Skeletal muscle tissue (tissue), 4 donors: Measurements from ENCODE around the gene KCND2. TPM values are rescaled to one million over a fixed set of nuclear protein-coding genes. Genes with fewer than 3 reads are reported as not detected.
"Not testable (repeated sequence)": the region's sequence is repeated elsewhere in the genome, so short reads cannot be mapped to it uniquely, and the experiment has no call there.

Experiments
- H3K27ac ChIP-seq: one replicate; pipeline ENCODE4 v1.7.0; 2013; ENCODE audit warnings: mild to moderate bottlenecking, low read depth, low read length, inconsistent platforms
- H3K27me3 ChIP-seq, 3 donors: one replicate each; pipeline ENCODE4 v1.7.0; 2013; ENCODE audit warnings: low read length in 3 of 3; ENCODE audit not compliant: control insufficient read depth in 3 of 3, insufficient read depth in 3 of 3
- H3K36me3 ChIP-seq, 3 donors: one replicate each; pipeline ENCODE4 v1.7.0; 2013; ENCODE audit warnings: low read length in 3 of 3; ENCODE audit not compliant: control insufficient read depth in 3 of 3, insufficient read depth in 3 of 3
- H3K4me1 ChIP-seq, 3 donors: one replicate each; pipeline ENCODE4 v1.7.0; 2013; ENCODE audit warnings: low read length in 3 of 3, mild to moderate bottlenecking in 3 of 3; ENCODE audit not compliant: control insufficient read depth in 3 of 3, insufficient read depth in 3 of 3
- H3K4me3 ChIP-seq, 3 donors: one replicate each; pipeline ENCODE4 v1.7.0; 2013; ENCODE audit warnings: low read length in 3 of 3
- H3K9ac ChIP-seq, 3 donors: one replicate each; pipeline ENCODE4 v1.7.0; 2013; ENCODE audit warnings: low read length in 3 of 3, mild to moderate bottlenecking in 3 of 3, moderate library complexity in 2 of 3, low read depth in 1 of 3
- H3K9me3 ChIP-seq, 3 donors: one replicate each; pipeline ENCODE4 v1.7.0; 2013; ENCODE audit warnings: low read length in 3 of 3; ENCODE audit not compliant: control insufficient read depth in 3 of 3
- total RNA-seq: library from RNA; depleted of rRNA; stranded (reverse); fragments of >200 nt; gene quantifications from one replicate; pipeline ENCODE4 v1.2.3, GENCODE V29; 2014
- donor health status: Osteomylitis.

KCND2 gene
- total RNA-seq, 1 donor from 2014 or later, result 2.6 TPM

DNA sequence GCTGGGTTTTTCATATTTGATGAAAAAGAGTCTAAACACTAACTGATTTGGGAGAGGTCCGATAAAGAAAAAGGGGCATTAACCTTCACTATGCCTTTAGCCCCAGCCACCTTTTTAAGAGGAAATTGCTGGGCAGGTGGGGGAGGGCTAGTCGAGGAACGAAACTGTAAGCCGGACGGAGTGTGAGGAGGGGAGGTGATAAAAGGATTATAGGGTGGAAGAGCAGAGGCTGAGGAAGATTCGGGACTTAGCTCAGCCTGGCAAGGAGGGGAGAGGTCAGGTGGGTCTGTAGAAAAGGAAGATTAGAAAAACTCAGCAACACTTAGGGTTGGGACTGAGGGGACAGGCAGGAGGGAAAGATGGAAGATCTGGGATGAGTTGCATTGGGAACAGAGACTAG lies 508.0 kb downstream of the KCND2 start:
- H3K27me3 ChIP-seq, result no peaks in the 10 kb centered on the region
- H3K36me3 ChIP-seq, result no peaks in the 10 kb centered on the region
- no peak overlapping the region for H3K4me3 ChIP-seq
- H3K4me1 ChIP-seq, result no peaks in the 10 kb centered on the region
- H3K9ac ChIP-seq, result no peak overlapping the region
- H3K9me3 ChIP-seq, result no peaks in the 10 kb centered on the region
- H3K27ac ChIP-seq, result no peak overlapping the region

DNA sequence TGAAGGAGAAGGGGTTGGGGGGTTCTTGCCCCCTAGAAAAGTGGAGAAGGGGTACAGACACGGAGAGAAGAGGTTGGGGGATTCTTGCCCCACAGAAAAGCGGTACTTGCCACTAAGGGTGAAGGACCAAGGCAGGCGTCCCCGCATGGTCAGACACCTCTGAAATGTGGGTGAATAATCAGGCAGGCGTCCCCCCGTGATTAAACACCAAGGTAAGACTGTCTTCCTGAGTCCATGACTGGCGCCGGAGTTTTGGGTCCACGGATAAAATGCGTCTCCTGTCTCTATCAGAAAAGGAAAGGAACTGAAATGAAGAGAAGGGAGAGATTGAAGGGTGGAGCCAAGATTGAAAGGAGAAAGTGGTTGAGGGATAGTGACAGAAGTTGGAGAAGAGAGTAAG lies 508.9 kb downstream of the KCND2 start:
- H3K4me1 ChIP-seq, H3K9ac ChIP-seq, H3K36me3 ChIP-seq, H3K4me3 ChIP-seq, H3K27me3 ChIP-seq, H3K27ac ChIP-seq, H3K9me3 ChIP-seq: not testable (repeated sequence)

DNA sequence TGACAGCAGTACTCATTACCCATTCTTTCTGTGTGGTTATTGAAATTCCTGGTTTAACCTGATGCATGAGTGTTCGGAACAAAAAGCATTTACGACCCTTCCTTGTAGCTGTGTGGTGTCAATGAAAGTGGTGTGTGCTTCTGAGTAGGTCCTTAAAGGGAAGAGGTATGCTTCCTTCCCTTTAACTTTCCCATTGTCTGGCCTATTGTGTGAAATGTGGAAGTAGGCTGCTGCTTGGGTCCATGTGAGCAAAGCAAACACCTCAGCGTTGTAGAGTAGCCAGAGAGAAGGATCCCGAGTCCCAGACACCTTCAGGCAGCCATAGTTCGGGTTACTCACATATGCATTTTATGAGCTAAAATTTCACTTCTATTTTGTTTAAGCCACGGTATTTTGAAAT lies 510.3 kb downstream of the KCND2 start:
- Histone ChIP-seq H3K9ac (no peak overlapping the region), H3K4me3 (no peak overlapping the region), H3K9me3 (no peaks in the 10 kb centered on the region), H3K36me3 (peaks cover 0 to 1% (median 0%) of the 10 kb centered on the region in 3 donors), H3K27me3 (no peaks in the 10 kb centered on the region), H3K27ac (no peak overlapping the region), H3K4me1 (no peaks in the 10 kb centered on the region)

DNA sequence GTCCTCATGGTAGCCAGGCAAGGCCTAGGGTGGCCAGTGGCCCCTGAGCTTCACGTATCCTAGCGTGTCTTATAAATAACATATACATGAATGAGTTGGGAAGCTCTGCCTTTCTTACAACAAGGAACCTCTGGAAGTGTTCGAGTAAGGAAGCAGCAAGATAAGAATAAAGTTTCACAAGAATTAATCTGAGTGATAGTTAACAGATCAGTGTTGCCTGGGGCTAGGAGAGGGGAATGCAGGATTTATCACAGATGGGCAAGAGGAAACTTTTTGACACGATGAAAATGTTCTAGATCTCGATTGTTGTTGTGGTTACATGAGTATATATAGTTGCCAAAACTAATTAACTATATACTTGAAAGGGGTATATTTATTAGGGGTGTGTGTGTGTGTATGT lies 510.7 kb downstream of the KCND2 start:
- no peak overlapping the region for H3K9ac ChIP-seq
- H3K36me3 ChIP-seq, result peaks cover 0 to 2% (median 0%) of the 10 kb centered on the region in 3 donors
- H3K27me3 ChIP-seq, result no peaks in the 10 kb centered on the region
- H3K4me1 ChIP-seq, result no peaks in the 10 kb centered on the region
- no peaks in the 10 kb centered on the region for H3K9me3 ChIP-seq
- no peak overlapping the region for H3K27ac ChIP-seq
- no peak overlapping the region for H3K4me3 ChIP-seq

DNA sequence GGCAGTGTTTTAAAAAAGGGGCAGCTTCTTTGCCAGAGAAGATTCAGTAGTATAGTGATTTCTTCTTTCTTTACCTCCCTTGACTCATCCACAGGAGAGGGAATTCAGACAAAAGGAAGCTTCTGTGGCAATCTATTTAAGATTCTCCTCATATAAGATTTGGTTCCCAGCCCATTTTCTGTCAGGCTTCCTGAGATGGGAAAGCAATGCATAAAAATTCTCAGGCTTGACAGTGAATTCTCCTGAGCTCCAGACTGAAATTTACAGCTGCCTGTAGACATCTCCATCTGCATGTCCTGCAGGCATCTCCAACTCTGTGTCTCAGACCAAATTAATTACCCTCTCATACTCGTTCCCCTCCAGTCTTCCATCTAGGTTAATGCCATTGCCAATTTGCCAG lies 512.1 kb downstream of the KCND2 start:
- H3K9ac ChIP-seq, result no peak overlapping the region
- H3K27ac ChIP-seq, result no peak overlapping the region
- H3K36me3 ChIP-seq, result peaks cover 0 to 2% (median 0%) of the 10 kb centered on the region in 3 donors
- H3K4me1 ChIP-seq, result no peaks in the 10 kb centered on the region
- no peaks in the 10 kb centered on the region for H3K9me3 ChIP-seq
- no peaks in the 10 kb centered on the region for H3K27me3 ChIP-seq
- no peak overlapping the region for H3K4me3 ChIP-seq

DNA sequence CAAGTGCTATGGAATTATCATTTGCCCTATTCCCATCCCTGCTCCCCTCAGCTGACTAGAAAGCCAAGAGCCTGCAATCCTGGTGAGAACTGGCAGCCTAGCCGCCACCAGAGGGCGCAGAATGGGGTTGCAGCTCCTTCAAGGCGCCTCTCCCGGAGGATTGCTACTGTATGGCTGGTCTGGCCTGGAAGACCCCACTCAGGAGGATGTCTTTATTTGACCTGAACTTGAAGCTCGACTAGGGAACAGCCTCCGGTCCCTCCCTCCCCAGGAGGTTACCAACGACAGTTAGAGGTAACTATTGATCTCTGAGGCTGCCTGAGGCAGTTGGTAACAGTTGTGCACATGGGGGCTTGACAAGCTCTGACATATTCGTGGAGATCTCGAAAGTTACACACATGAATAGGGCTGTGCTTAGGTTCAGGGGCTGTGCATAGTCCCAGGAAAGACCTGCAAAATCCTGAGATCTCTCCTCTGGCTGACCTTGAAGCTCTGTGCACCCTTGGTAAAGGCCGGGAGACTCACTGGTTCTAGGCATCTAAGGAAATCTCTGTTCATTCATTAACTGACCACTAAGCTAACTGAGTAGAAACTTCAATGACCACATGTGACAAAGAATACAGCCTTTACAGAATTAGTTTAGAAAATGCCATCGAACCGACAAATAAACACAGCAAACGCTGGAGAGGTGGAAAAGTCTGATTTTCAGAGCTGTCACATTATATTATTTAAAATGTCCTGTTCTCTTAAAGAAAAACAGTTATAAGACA lies 519.3 kb downstream of the KCND2 start:
- H3K27ac ChIP-seq, result no peak overlapping the region
- H3K9me3 ChIP-seq, result peaks cover 0 to 2% (median 0%) of the 10 kb centered on the region in 3 donors
- H3K9ac ChIP-seq, result no peak overlapping the region
- H3K4me3 ChIP-seq, result no peak overlapping the region
- peaks cover 0 to 2% (median 0%) of the 10 kb centered on the region in 3 donors for H3K36me3 ChIP-seq
- H3K4me1 ChIP-seq, result no peaks in the 10 kb centered on the region
- H3K27me3 ChIP-seq, result no peaks in the 10 kb centered on the region

DNA sequence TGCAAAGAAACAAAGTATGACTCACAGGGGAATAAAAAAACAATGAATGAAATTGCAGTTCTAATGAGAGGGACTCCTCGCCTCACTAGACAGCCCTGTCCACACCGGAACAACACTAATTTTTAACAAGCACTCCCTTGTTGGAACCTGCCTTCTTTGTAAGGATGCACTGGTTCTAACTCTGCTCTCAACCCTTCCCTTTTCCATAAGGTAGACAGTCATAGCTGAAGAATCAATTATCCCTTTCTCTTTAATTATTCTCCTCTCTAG lies 519.8 kb downstream of the KCND2 start:
- Histone ChIP-seq H3K27me3 (no peaks in the 10 kb centered on the region), H3K9me3 (peaks cover 0 to 2% (median 0%) of the 10 kb centered on the region in 3 donors), H3K36me3 (peaks cover 0 to 2% (median 0%) of the 10 kb centered on the region in 3 donors), H3K4me3 (no peak overlapping the region), H3K4me1 (no peaks in the 10 kb centered on the region), H3K9ac (no peak overlapping the region), H3K27ac (no peak overlapping the region)

DNA sequence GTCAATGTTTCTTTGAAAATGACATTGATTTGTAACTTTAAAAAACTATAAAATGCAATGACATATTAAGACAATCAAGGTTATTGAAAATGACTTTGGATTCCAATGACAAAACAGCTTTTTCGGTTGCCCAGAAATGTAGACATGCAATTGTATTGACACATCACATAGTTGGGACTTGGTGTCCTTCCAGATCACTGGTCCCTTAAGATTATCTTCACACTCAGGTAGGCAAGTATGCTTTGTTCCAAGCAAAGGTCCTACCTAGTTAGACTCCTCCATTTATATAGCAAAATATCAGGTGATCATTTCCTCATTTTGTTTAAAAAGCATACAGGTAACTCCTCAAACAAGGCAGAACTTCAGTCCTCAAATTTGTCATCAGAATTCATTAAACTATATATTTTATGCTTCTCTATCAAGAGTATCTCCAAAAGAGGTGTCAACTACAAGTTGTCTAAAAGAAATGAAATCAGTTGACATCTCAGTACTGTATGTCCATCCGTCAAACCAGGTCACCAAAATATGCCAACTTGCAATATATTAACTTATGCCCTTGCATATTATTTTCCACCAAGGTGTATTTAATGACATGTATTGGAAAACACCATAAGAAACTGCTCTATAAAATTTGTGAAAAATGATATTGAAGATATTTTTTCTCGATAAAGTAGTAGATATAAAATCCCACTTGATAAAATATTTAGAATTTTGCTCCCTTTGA lies 520.4 kb downstream of the KCND2 start:
- Histone ChIP-seq H3K4me1 (no peaks in the 10 kb centered on the region), H3K27ac (no peak overlapping the region), H3K4me3 (no peak overlapping the region), H3K36me3 (no peaks in the 10 kb centered on the region), H3K9ac (no peak overlapping the region), H3K27me3 (no peaks in the 10 kb centered on the region), H3K9me3 (peaks cover 0 to 2% (median 0%) of the 10 kb centered on the region in 3 donors)

DNA sequence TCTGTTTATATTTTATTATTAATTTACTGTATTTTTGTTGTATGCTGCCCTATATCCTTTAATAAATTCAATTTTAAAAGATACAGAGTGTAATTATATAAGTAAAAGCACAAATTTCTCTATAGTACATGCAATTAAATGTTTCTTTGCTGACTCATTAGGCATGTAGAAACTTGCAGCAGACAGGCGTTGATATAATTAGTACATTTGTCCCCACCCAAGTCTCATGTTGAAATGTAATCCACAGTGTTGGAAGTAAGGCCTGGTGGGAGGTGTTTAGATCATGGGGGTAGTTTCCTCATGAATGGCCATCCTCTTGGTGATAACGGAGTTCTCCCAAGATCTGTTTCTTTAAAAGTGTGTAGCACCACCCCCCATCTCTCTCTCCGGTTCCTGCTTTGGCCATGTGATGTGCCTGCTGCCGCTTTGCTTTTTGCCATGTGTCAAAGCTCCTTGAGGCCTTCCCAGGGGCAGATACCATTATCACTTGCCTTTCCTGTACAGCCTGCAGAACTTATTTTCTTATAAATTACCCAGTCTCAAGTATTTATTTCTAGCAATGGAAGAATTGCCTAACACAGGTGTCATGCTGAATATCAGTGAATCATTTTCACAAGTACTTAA lies 521.2 kb downstream of the KCND2 start:
- Histone ChIP-seq H3K9ac (no peak overlapping the region), H3K27me3 (no peaks in the 10 kb centered on the region), H3K27ac (no peak overlapping the region), H3K4me1 (no peaks in the 10 kb centered on the region), H3K4me3 (no peak overlapping the region), H3K36me3 (no peaks in the 10 kb centered on the region), H3K9me3 (peaks cover 0 to 2% (median 0%) of the 10 kb centered on the region in 3 donors)

DNA sequence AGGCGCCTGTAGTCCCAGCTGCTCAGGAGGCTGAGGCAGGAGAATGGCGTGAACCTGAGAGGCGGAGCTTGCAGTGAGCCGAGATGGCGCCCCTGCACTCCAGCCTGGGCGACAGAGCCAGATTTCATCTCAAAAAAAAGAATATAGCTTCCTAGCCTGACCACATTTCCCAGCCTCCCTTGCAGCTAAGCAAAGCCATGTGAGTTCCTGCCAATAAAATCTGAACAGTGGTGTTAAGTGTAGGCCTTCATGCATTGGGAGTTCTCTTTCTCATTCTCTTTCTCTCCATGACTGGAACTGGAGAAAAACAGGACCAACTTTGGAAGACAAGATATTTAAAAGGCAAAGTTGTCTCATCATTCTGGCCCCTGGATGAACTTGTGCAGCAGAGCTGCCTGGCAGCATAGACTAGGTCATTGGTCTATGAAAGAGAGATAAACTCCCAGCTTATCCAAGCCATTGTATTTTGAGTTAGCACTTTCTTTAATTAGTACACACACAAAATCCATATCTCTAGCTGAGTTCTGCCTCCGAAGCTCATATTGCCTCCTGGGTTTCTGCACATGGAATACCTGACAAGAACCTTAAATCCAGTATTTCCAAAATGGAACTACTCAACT lies 524.2 kb downstream of the KCND2 start:
- Histone ChIP-seq H3K4me3 (no peak overlapping the region), H3K27ac (no peak overlapping the region), H3K4me1 (no peaks in the 10 kb centered on the region), H3K9ac (no peak overlapping the region), H3K9me3 (peaks cover 0 to 2% (median 0%) of the 10 kb centered on the region in 3 donors), H3K36me3 (no peaks in the 10 kb centered on the region), H3K27me3 (no peaks in the 10 kb centered on the region)
